B cell (primary cell): ENCODE results near the gene EXO5. TPM values are rescaled to one million over a fixed set of nuclear protein-coding genes. Genes with fewer than 3 reads are reported as not detected.

Experiments
- ATAC-seq: fragments of 200-7000 bp; cut with Tn5 transposase; one replicate; pipeline ENCODE4 v1.10.0; 2021; ENCODE audit warnings: low read depth, mild to moderate bottlenecking, moderate number of reproducible peaks, moderate library complexity
- CTCF ChIA-PET: fragments of 350-600 bp; sonication (Branson Sonifier 250); formaldehyde crosslinking; loops from one replicate; lab custom pipeline; 2021; ENCODE audit warnings: antibody characterized with exemption, inconsistent platforms; lab: Charles Lee
- POLR2A ChIA-PET: fragments of 350-600 bp; sonication (Branson Sonifier 250); formaldehyde crosslinking; loops from one replicate; lab custom pipeline; 2021; ENCODE audit warnings: antibody characterized with exemption; lab: Charles Lee
- DNase-seq: peaks from one replicate; pipeline ENCODE4 v3.0.0; 2013
- H2AFZ ChIP-seq: 2 replicates; pipeline ENCODE4 v1.6.1; 2012; ENCODE audit warnings: mild to moderate bottlenecking, low read depth, low read length; ENCODE audit not compliant: insufficient read depth, poor library complexity, severe bottlenecking
- H3K27ac ChIP-seq, 2 donors: 1 replicate in 1 of 2; 2 replicates in 1 of 2; pipeline ENCODE4 v1.5.1; 2012 to 2013; ENCODE audit warnings: low read length in 2 of 2, mild to moderate bottlenecking in 2 of 2, moderate library complexity in 1 of 2
- H3K27me3 ChIP-seq, 4 experiments: fragments of 200-600 bp in 1 of 4; sonication (generic) in 1 of 4; replicated peaks in 1 of 4; 1 replicate in 2 of 4; 2 replicates in 2 of 4; pipeline versions ENCODE4 v1.6.1 to v1.7.0; 2013 to 2016; ENCODE audit warnings: low read length in 3 of 4, mild to moderate bottlenecking in 2 of 4, mixed read lengths in 1 of 4, moderate library complexity in 1 of 4; ENCODE audit not compliant: insufficient read depth in 4 of 4, control insufficient read depth in 3 of 4; ENCODE audit errors: control extremely low read depth in 1 of 4
- H3K36me3 ChIP-seq, 2 experiments: replicated peaks in 1 of 2; 1 replicate in 1 of 2; 2 replicates in 1 of 2; pipeline versions ENCODE4 v1.6.1 to v1.7.1; 2013; ENCODE audit warnings: low read length in 1 of 2; ENCODE audit not compliant: insufficient read depth in 2 of 2, control insufficient read depth in 1 of 2; ENCODE audit errors: control extremely low read depth in 1 of 2, extremely low read depth in 1 of 2
- H3K4me1 ChIP-seq, 2 donors: fragments of 200-600 bp in 1 of 2; sonication (generic) in 1 of 2; 1 replicate in 1 of 2; 2 replicates in 1 of 2; pipeline versions ENCODE4 v1.5.1 to v1.6.1; 2013 to 2017; ENCODE audit warnings: low read length in 2 of 2; ENCODE audit not compliant: control insufficient read depth in 2 of 2, insufficient read depth in 2 of 2
- H3K4me2 ChIP-seq: replicated peaks from 2 replicates; pipeline ENCODE3; 2012; ENCODE audit warnings: mild to moderate bottlenecking, low read depth, low read length; ENCODE audit not compliant: poor library complexity, severe bottlenecking
- H3K4me3 ChIP-seq, 5 experiments: fragments of 200-600 bp in 1 of 5; sonication (generic) in 1 of 5; 1 replicate in 3 of 5; 2 replicates in 2 of 5; pipeline versions ENCODE4 v1.5.1 to v1.7.0; 2011 to 2016; ENCODE audit warnings: low read length in 4 of 5, mild to moderate bottlenecking in 4 of 5, low read depth in 2 of 5, control low read depth in 1 of 5, moderate library complexity in 1 of 5; ENCODE audit not compliant: insufficient read depth in 1 of 5; ENCODE audit errors: control extremely low read depth in 1 of 5, extremely low read depth in 1 of 5
- H3K79me2 ChIP-seq: fragments of 200-600 bp; sonication (generic); one replicate; pipeline ENCODE4 v1.6.0; 2016; ENCODE audit warnings: low read length; ENCODE audit not compliant: control insufficient read depth, insufficient read depth
- H3K9ac ChIP-seq: fragments of 200-600 bp; sonication (generic); 2 replicates; pipeline ENCODE4 v1.6.1; 2017; ENCODE audit warnings: mild to moderate bottlenecking, low read length, moderate library complexity
- H3K9me3 ChIP-seq, 3 donors: one replicate each; pipeline versions ENCODE4 v1.6.1 to v1.7.1; 2013; ENCODE audit warnings: low read length in 2 of 3; ENCODE audit not compliant: control insufficient read depth in 2 of 3, insufficient read depth in 1 of 3; ENCODE audit errors: control extremely low read depth in 1 of 3
- H4K20me1 ChIP-seq: 2 replicates; pipeline ENCODE4 v1.6.0; 2012; ENCODE audit warnings: mild to moderate bottlenecking, low read length; ENCODE audit not compliant: insufficient read depth, control insufficient read depth, poor library complexity, severe bottlenecking
- H3K27ac Mint-ChIP-seq: one replicate; pipeline ENCODE4 v1.8.0; 2021; ENCODE audit warnings: mixed read lengths
- H3K27me3 Mint-ChIP-seq: one replicate; pipeline ENCODE4 v1.8.0; 2021; ENCODE audit warnings: mixed read lengths
- H3K4me1 Mint-ChIP-seq: one replicate; pipeline ENCODE4 v1.8.0; 2021; ENCODE audit warnings: mixed read lengths
- H3K4me3 Mint-ChIP-seq: one replicate; pipeline ENCODE4 v1.8.0; 2021; ENCODE audit warnings: mixed read lengths
- H3K9me3 Mint-ChIP-seq: one replicate; pipeline ENCODE4 v1.8.0; 2022; ENCODE audit warnings: mixed read lengths; ENCODE audit not compliant: insufficient read depth
- CTCF ChIP-seq: fragments of 200-600 bp; IDR thresholded peaks from one replicate; pipeline ENCODE4 v1.8.0; 2022; ENCODE audit warnings: antibody characterized with exemption, mild to moderate bottlenecking
- EZH2 ChIP-seq: IDR thresholded peaks from 2 replicates; pipeline ENCODE4 v1.6.1; 2012; ENCODE audit warnings: borderline replicate concordance, low read depth, mild to moderate bottlenecking, moderate library complexity, low read length; ENCODE audit not compliant: insufficient read depth, poor library complexity, severe bottlenecking
- WGBS: methylation state at CpG from one replicate; pipeline ENCODE4 v1.1.5; 2013; ENCODE audit warnings: missing lambda C conversion rate; ENCODE audit not compliant: insufficient coverage; 5-methylcytosine and 5-hydroxymethylcytosine counted together
- intact Hi-C: fragments of 100-400 bp; cut with micrococcal nuclease; formaldehyde crosslinking; loops from one replicate; pipeline ENCODE4 v1.10.0; 2022
- polyA plus RNA-seq: library from polyadenylated mRNA; depleted of rRNA; stranded (reverse); fragments of >200 nt; gene quantifications from 2 replicates; pipeline ENCODE4 v1.2.3, GENCODE V29; 2012
- total RNA-seq, 2 donors: library from RNA; stranded (reverse); fragments of 120-200 nt in 1 of 2; gene quantifications; 1 replicate in 1 of 2; 2 replicates in 1 of 2; pipeline versions ENCODE4 v1.2.3 to v1.2.4, GENCODE V29; 2013 to 2022

Gene EXO5
- total and polyA plus RNA-seq, 2 donors (not counting 1 experiment from before 2014, with no cell fraction given) = 5.7 to 16.9 TPM

DNA sequence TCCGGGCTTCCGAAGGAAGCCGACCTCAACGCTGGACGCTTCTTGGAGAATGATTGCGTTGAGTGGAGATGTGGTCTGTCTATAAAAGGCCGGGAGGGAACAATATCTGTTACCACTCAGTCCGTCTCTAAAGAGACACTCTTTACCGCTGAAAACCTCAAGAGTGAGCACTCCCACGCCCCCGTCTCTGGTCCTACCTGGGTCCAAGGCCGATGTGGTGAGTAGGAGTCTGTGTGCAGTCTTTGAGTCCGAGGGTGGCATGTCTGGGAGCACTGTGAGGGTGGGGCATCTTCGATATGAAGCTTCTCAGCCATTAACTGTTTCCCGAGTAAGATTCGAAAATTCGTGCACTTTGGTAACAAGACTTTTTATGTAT, 30.9 kb upstream of the EXO5 start:
- H3K4me1 ChIP-seq = peaks cover 8 to 14% of the 10 kb centered on the region in 2 donors
- no peaks in the 10 kb centered on the region for H3K27me3 ChIP-seq
- H4K20me1 ChIP-seq = no peaks in the 10 kb centered on the region
- POLR2A ChIA-PET = interaction anchor here (1.2 kb wide), 1 partner anchor 28 kb away, joined by 4 read pairs; the partner anchor contains the start of gene ZFP69B
- 3% methylated on average over 10 of the region's 17 CpGs for WGBS
- H3K4me2 ChIP-seq = peak overlapping the region; percentile 91
- Mint-ChIP-seq H3K27me3 (no peaks in the 10 kb centered on the region), H3K27ac (peak overlapping the region; percentile 87), H3K4me3 (peak overlapping the region; percentile 93), H3K9me3 (peaks cover 22% of the 10 kb centered on the region), H3K4me1 (peaks cover 18% of the 10 kb centered on the region)
- DNase-seq = no peak
- H3K9me3 ChIP-seq = peaks cover 0 to 19% (median 11%) of the 10 kb centered on the region in 3 donors
- peak overlapping the region; percentile 13 to 62 for H3K27ac ChIP-seq
- peaks cover 4 to 9% of the 10 kb centered on the region in 2 experiments for H3K36me3 ChIP-seq
- peak overlapping the region; percentile 58 to 83 (median 81) for H3K4me3 ChIP-seq
- CTCF ChIA-PET = interaction anchor here (1.0 to 2.8 kb wide), 2 partner anchors 38 to 55 kb away, joined by 3 to 11 read pairs; no protein-coding TSS in a partner anchor
- intact Hi-C loops = loop anchor here (1.0 to 10.0 kb wide), 4 partner anchors 27 to 217 kb away; partner anchors contain the start of genes EXO5, NFYC, ZFP69B and ZNF684
- peak overlapping the region; percentile 91 for H2AFZ ChIP-seq
- H3K9ac ChIP-seq = peak overlapping the region; percentile 79
- peak; percentile 14 for ATAC-seq
- no peak for TF ChIP-seq EZH2
- TF ChIP-seq CTCF = no peak
- no peaks in the 10 kb centered on the region for H3K79me2 ChIP-seq

DNA sequence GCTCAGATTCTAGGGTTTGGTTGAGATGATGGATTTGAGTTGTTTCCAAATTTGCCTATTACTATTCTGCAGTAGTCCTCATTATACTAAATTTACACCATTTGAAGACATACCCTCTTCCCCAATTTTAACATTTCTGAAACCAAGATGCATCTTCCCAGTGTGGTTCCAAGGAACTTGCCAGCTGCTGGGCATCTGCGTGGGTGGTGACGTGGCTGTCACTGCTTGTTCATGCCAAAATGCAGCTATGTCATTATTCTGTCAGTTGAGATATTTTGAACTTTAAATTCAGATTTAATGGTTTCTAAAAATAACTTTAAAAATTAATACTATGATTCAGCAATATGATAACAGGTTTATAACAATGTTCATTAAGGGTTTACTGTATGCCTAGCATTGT, 30.3 kb upstream of the EXO5 start:
- H3K4me3 ChIP-seq = peak overlapping the region in 1 of 5 experiments; percentile 83
- intact Hi-C loops = loop anchor here (10.0 kb wide), 1 partner anchor 217 kb away; the partner anchor contains the start of gene NFYC
- no peak for DNase-seq
- peak overlapping the region; percentile 91 for H3K4me2 ChIP-seq
- no peaks in the 10 kb centered on the region for H4K20me1 ChIP-seq
- peaks cover 0 to 14% (median 11%) of the 10 kb centered on the region in 3 donors for H3K9me3 ChIP-seq
- Mint-ChIP-seq H3K9me3 (peaks cover 18% of the 10 kb centered on the region), H3K4me3 (peak overlapping the region; percentile 93), H3K27ac (peak overlapping the region; percentile 87), H3K27me3 (no peaks in the 10 kb centered on the region), H3K4me1 (peaks cover 18% of the 10 kb centered on the region)
- no peak for ATAC-seq
- peaks cover 8 to 14% of the 10 kb centered on the region in 2 donors for H3K4me1 ChIP-seq
- POLR2A ChIA-PET = interaction anchor here (0.6 to 0.7 kb wide), 2 partner anchors 225 to 608 kb away, joined by 3 to 4 read pairs; no protein-coding TSS in a partner anchor
- no CpG with 5 or more reads among the region's 2 CpGs for WGBS
- no peaks in the 10 kb centered on the region for H3K27me3 ChIP-seq
- H3K79me2 ChIP-seq = no peaks in the 10 kb centered on the region
- H3K36me3 ChIP-seq = peaks cover 4 to 11% of the 10 kb centered on the region in 2 experiments
- no peak overlapping the region for H3K27ac ChIP-seq
- H3K9ac ChIP-seq = peak overlapping the region; percentile 79
- CTCF ChIA-PET = interaction anchor here (1.0 to 2.8 kb wide), 2 partner anchors 39 to 54 kb away, joined by 3 to 11 read pairs; no protein-coding TSS in a partner anchor
- peak overlapping the region; percentile 91 for H2AFZ ChIP-seq
- TF ChIP-seq EZH2 = no peak
